Measurements from ENCODE around the gene OSBPL2.

The OSBPL2 gene

GRCh38 chr20:62254021-62254724, 15.9 kb downstream of the OSBPL2 start:
- no peak for TF ChIP-seq CTCF (IDR thresholded peaks at IDR 0.05; ENCODE audit: low read depth, low read length)
- DNase-seq (ENCODE audit: extremely low read depth, low read depth): no peak

GRCh38 chr20:62255976-62256375, 17.7 kb downstream of the OSBPL2 start:
- no peak for DNase-seq (ENCODE audit: extremely low read depth, low read depth)
- TF ChIP-seq CTCF (IDR thresholded peaks at IDR 0.05; ENCODE audit: low read depth, low read length): no peak

- peak; percentile 37 for DNase-seq (ENCODE audit: extremely low read depth, low read depth)
- no peak for TF ChIP-seq CTCF (IDR thresholded peaks at IDR 0.05; ENCODE audit: low read depth, low read length)
Measured at GRCh38 chr20:62258499-62259293, 20.4 kb downstream of the OSBPL2 start.

GRCh38 chr20:62259294-62259565, 20.9 kb downstream of the OSBPL2 start:
- no peak for TF ChIP-seq CTCF (IDR thresholded peaks at IDR 0.05; ENCODE audit: low read depth, low read length)
- DNase-seq (ENCODE audit: extremely low read depth, low read depth): no peak

- DNase-seq (ENCODE audit: extremely low read depth, low read depth): no peak
- TF ChIP-seq CTCF (IDR thresholded peaks at IDR 0.05; ENCODE audit: low read depth, low read length): no peak
Measured at GRCh38 chr20:62262064-62262463, 23.7 kb downstream of the OSBPL2 start.

GRCh38 chr20:62263396-62263795, 25.1 kb downstream of the OSBPL2 start:
- DNase-seq (ENCODE audit: extremely low read depth, low read depth): no peak
- no peak for TF ChIP-seq CTCF (IDR thresholded peaks at IDR 0.05; ENCODE audit: low read depth, low read length)

GRCh38 chr20:62265365-62265764, 27.0 kb downstream of the OSBPL2 start:
- TF ChIP-seq CTCF (IDR thresholded peaks at IDR 0.05; ENCODE audit: low read depth, low read length): no peak

More at GRCh38 chr20:62265365-62265764, 27.0 kb downstream of the OSBPL2 start:
- DNase-seq (ENCODE audit: extremely low read depth, low read depth): no peak

Data from AG09319 (cell line).